ENCODE results near the gene SRPRB. TPM values are rescaled to one million over a fixed set of nuclear protein-coding genes. Genes with fewer than 3 reads are reported as not detected.

The SRPRB gene
- total RNA-seq, 2 experiments from 2014 or later: 128 to 131 TPM

DNA sequence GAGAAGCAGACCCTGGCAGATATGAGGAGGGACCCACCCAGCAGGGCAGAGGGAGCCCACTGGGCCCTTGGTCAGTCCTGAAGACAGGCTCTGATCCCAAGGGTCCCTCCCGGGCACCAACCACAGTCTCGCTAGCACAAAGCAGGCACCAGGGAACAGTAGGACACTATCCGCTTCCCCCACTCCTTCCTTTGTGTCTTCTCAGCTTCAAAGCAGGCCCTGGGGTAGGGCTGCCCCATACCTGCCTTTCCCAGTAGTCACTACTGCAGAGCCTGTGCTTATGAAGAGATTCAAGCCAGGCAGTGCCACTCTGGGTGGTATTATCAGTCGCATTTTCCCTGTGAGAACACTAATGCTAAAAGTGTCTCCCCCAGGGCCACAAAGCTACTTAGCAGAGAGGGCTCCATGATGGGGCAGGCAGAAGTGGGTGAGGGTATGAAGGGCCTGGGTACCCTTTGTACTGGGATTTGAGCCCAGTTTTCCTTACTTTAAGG lies 32.7 kb downstream of the SRPRB start:
- ChIA-PET POLR2A (no interaction called here), CTCF (no interaction called here)

DNA sequence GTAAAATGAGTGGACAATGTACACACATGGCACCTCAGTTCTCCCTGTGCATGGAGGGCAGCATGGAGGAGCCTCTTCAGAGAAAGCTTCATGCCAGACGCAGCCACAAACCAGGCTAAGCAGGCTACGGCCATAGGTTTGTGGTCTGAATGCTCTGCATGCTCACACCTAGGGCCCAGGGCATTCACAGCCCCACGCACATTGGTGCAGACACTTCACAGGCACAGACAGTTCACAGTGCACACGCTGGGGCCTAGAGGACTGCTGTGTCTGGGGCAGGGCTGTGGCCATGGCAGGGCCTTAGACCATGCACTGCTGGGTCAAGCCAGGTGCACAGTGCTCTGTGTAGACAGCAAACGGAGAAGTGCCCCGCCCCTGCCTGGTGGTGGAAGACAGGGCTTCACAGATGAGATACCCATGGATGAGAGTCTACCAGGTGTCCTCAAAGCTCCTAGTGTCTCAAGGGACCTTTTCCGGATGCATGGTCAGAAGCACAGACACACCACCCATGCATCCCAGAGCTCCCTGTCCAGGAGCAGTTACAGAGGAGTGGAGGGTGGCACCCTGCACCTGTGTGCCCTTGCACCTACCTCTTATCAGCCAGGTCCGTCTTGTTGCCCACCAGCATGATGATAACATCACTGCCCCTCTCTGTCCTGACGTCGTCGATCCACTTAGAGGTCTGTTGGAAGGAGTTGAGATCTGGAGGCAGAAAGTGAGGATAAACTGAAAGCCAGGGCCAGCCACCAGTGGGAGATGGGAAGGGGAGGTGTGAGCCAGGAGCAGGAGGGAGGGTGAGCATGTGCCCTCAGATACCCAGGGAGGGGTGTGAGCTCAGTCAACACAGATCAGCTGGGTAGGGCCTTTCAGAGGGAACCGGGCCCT lies 33.5 kb downstream of the SRPRB start:
- CTCF ChIA-PET: no interaction called here
- POLR2A ChIA-PET: no interaction called here

DNA sequence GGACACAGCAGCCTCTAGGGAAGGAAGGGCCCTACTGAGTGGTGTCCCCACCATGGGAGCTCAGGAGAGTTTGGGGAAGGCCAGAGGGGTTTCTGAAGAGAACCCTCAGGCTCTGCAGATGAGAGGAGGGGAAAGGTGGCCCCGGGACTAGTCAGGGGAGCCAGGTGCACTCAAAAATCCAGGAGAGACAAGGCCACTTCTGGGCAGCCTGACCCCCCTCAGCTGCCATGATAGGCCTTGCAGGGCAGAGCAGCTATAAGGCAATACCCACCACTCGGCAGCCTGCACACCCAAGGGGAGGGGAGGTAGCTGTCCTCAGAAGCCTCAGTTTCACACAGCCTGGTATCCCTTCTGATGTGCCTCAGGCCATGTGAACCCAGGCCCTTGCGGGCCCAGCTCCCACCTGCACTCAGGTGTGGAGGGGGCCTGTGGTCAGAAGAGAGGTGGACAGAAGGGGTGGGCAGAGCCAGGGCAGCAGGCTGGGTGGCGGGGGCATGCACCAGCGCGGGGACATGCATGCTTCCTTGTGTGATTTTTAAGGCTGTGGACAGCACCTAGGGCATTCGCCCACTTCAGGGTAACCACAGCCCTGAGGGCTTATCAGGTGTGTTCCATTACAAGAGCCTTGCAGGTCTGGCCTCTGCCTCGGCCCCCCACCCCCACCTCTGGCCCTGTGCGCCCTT lies 34.6 kb downstream of the SRPRB start:
- ChIA-PET POLR2A (no interaction called here), CTCF (no interaction called here)

DNA sequence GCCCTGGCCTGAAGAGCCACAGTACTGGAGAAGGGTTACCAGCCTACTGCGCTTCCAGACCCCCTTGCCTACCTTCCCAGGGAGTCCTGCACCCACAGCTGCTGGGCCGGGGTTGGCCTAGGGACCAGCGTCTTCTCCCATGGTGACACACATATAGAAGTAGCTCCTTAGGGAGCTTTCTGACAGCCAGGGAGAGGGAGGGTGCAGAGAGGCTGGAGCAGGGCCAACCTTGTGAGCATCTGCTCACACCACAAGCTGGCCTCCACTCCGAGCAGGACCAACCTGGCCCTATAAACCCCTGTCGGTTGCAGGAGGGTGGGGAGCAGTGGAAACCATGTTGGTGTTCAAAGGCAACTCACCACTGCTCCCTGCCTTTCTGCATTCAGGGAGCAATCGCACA lies 35.2 kb downstream of the SRPRB start:
- POLR2A ChIA-PET: no interaction called here
- CTCF ChIA-PET: no interaction called here

DNA sequence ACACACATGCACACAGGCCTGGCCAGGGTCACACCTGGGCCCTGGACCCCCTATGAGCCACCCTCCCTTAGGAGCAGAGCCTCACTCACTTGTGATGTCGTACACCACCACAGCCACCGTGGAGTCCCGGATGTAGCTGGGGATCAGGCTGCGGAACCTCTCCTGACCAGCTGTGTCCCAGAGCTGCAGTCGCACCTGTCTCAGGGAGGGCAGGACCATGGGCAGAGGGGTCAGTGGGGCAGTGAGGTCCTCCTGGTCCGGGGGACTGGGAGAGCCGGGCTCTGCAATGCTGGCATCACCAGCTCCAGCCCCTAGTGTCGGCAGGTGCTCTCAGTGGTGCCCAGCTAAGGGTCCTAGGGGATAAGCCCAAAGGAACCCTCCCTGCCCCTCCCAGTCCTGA lies 35.6 kb downstream of the SRPRB start:
- ChIA-PET POLR2A (no interaction called here), CTCF (no interaction called here)

DNA sequence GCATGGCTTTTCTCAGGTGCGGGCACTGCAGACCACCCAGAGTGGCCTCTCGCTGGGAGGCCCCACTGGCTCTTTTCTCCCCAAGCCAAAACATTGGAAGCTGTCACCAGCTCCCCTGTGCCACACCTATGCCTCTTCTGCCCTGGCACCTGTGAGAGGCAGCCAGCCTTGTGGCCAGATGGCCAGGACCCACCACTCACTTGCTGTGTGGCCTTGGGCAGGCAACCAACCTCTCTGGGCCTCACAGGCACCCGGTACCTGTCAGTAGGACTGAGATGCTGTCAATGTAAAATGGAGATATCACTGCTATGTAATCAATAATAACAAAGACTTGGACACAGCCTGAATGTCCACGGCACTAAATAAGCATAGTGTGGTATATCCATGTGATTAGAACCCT lies 36.5 kb downstream of the SRPRB start:
- CTCF ChIA-PET: no interaction called here
- POLR2A ChIA-PET: no interaction called here

DNA sequence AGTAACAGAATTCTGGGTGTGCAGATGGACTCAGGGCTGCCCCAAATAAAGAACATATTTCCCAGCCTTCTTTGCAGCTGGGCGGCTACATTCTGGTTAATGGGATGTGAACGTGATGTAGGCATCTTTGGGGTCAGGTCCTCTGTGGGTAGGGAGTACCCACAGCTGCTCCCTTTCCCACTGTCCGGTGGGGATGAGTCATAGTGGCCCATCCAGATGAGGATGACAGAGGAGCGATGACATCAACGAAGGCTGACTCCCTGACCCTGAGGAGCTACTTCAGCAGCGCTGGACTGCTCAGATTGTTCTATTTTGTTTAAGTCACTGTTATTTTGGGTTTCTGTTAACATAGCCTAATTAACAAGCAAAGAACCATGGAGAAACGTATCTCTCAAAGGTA lies 38.0 kb downstream of the SRPRB start:
- ChIA-PET CTCF (interaction anchor here (1.4 kb wide), 1 partner anchor 24 kb away, joined by 3 read pairs; no protein-coding TSS in a partner anchor), POLR2A (no interaction called here)

DNA sequence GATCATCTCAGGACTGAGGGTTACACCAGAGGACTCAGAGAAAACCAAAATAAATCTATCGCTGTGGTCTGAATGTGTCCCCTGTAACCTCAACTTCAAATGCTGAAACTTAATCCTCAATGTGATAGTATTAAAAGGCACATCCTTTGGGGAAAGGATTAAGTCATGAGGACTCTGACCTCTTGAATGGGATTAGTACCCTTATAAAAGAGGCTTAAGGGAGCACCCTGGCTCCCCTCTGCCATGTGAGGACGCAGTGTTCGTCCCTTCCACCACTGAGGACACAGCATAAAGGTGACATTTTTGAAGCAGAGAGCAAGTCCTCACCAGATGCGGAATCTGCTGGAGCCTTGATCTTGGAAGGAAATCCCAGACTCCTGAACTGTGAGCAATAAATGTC lies 39.5 kb downstream of the SRPRB start:
- CTCF ChIA-PET: interaction anchor here (1.4 kb wide), 1 partner anchor 25 kb away, joined by 3 read pairs; no protein-coding TSS in a partner anchor
- POLR2A ChIA-PET: no interaction called here

DNA sequence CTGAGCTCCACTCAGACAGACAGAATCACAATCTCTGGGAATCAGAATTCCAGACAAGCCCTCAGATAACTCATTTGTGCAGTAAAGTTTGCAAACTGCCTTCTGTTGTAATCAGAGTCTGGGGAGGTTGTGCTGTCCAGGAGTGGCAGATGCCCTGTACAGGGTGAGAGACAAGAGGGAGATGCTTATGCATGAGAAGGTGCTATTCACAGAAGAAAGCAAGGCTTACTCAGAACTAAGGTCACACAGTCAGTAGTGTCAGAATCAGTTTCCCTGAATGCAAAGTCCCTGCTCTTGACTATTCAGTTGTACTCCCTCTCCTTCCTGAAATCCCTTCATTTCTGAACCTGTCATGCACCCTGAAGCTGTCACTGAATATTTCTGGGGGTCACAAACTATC lies 43.7 kb downstream of the SRPRB start:
- ChIA-PET POLR2A (no interaction called here), CTCF (no interaction called here)

DNA sequence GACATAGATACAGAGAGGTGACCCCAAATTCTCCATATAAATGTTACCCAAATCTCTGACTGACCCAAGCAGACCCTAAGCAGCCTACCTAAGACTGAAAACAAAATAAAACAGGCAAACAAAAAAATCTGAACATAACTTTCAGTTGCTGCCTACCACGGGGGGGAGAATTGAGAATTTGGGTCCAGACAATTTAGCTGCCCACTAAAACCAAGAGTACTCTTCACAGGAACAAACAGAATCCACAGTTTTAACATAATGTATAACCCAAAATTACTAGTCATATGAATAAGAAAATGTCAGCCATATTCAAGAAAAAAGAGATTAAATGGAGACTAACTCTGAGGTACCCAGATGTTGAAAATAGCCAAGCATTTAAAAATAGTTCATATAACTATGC lies 44.4 kb downstream of the SRPRB start:
- ChIA-PET CTCF (no interaction called here), POLR2A (no interaction called here)

DNA sequence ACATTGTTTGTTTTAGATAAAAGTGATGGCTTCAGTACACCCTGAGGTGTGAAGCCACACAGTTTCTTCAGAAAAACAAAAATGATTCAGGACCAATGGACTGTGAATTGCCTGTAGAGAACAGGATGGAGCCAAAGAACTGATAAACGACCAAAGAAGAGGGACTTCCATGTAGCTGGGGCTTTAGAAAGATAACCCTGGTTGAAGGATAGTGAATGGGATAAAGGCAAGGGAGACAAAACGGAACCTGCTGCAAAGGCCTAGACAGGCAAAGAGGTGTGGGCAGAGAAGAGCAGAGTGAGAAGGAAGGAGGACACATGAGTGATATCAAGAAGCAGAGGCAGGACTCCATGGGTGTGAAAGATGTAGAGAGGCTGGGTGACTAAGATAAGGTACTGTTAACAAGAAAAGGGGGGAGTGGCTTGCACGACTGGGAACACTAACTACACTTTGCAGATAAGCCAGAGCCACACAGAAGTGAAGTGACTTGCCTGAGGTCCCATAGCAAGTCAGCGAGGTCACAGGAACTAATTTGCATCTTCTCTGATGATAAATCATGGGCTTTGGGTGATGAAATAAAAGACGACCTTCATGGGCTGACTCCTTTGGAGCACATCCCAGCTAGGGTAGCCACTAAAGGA lies 45.8 kb downstream of the SRPRB start:
- CTCF ChIA-PET: interaction anchor here (0.6 kb wide), 1 partner anchor 196 kb away, joined by 4 read pairs; no protein-coding TSS in a partner anchor
- POLR2A ChIA-PET: no interaction called here

DNA sequence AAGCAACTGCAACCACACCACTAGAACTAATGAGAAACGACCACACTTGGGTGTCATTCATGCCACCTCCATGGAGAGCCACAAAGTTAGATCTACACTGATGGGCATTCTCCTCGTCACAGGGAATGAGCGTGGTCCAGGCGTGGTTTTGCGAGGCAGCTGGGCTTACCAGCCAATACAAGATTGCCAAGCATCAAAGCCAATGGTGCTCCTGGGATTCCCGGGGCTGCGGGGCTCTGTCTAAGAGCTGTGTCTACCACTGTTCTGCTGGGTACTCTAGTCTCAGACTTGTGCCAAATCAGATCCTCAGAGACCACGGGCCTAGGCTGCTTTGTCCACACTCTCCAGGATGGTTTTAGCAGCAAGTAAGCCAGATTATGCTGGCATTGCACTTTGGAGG lies 46.3 kb downstream of the SRPRB start:
- POLR2A ChIA-PET: no interaction called here
- CTCF ChIA-PET: interaction anchor here (0.6 kb wide), 1 partner anchor 196 kb away, joined by 4 read pairs; no protein-coding TSS in a partner anchor

DNA sequence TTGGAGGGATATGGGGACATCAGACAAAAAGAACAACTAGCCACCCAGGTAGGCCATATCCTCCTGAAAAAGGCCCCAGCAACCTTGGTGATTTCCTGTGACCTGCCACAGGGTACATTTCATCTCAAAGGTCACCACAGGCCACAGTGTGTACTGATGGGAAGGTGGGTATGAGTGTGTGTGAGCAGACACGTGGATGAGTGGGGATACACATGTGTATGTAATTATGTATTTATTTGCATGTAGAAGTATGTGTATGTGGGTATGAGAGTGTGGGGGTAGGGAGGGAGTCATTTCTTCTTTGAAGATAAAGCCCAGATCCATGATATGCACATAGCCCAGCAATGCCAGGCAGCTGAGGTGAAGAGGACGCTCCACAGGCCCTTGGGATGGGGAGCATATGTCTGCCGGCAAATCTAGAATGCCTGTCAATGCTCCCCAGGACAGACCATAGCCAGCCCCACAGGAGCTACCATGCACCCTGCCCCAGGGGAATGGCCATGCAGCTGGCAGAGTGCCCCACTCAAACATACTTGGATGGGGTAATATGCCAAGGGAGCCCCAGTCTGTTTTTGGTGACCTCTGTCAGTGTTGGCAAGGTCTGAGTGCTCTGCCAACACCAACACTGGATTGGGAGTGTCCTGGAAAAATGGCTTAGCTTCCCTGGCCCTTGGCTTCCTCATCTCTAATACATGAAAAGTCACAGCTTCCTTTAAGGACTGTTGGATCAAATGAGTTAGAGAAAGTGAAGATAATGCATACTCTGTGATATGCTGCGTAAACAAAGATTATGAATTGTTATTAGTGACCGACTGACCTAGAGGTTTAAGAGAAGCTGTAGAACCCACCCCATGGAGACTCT lies 47.7 kb downstream of the SRPRB start:
- CTCF ChIA-PET: interaction anchor here (0.7 kb wide), 1 partner anchor 19 kb away, joined by 3 read pairs; no protein-coding TSS in a partner anchor
- POLR2A ChIA-PET: no interaction called here

DNA sequence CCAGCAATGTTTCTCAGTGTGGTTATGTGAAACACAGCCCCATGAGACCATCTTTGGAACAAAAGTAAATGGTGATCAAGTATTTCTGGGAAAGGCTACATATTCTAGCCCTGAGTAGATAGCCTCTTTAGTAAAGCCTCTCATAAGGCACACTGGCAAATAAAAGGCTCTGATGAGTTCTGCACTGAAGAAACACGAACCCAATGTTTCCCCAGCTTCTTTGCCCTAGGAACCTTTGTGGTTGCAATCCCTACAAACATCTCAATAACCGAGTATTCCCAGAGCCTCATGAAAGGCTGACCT lies 48.3 kb downstream of the SRPRB start:
- POLR2A ChIA-PET: no interaction called here
- CTCF ChIA-PET: no interaction called here

DNA sequence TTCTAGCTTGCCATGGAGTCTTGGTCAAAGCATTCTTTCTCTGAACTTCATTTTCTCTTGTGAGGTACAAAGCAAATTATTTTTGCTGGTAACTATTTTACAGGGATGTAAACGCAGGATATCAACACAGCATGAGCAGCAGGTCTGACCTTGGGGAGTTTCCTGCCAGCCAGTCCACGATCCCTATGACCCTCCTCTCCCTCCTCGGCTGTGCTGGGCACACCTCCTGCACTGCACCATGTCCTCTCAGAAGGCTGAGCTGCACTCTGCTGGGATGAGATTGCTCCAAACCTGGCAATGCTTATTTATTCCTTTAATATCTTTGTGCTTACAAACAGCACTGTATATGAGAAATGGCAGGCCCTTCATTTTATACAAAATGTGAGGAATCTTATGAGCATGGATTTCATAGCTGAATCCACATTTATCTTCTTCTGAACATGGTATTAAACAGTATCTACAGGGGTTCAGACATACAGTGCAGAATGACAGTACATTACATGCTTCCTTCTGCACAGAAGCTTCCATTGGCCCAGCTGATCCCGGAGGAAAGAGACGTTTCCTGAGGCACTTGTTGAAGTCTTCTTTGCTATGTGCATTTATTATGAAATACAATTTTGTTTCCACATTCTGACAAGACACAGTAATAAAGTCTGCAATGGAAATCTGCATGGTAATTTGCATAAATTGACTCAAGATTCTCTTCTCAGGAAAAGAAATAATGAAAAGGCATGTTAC lies 48.8 kb downstream of the SRPRB start:
- ChIA-PET CTCF (no interaction called here), POLR2A (no interaction called here)

DNA sequence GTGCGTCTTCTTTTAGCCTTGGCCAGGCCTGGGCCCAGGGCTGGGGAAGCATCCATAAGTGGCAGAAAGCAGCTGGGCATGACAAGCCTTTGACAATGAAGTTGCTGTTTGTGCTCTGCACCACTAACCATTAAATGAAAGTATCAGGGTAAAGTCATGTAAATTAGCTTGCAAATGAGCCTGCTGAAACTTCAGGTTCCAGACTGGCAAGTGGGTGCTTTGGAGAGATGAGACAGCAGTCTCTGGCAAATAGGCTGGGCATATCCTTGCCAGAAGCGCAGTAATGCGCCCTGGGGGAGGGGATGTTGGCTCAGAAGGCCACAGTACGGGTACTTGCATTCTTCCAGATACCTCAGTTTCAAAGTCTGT lies 49.4 kb downstream of the SRPRB start:
- CTCF ChIA-PET: no interaction called here
- POLR2A ChIA-PET: no interaction called here

DNA sequence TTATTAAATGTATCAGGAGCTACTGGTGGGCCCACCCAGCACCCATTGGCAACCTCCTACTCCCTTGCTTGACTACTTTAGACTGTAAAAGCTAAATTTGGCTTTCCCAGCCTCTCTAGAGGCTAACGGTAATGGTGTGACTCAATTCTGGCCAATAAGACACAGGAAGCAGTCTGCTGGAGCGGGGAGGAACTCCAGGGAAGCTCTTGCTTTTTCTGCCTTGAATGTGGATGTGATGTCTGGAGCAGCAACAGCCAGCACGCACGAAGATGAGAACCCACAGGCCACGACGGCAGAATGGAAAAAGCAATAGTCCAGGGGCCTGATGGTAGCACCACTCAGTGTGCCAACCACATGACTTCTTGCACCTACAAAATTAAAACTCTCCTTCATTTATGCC lies 50.2 kb downstream of the SRPRB start:
- ChIA-PET POLR2A (no interaction called here), CTCF (no interaction called here)

DNA sequence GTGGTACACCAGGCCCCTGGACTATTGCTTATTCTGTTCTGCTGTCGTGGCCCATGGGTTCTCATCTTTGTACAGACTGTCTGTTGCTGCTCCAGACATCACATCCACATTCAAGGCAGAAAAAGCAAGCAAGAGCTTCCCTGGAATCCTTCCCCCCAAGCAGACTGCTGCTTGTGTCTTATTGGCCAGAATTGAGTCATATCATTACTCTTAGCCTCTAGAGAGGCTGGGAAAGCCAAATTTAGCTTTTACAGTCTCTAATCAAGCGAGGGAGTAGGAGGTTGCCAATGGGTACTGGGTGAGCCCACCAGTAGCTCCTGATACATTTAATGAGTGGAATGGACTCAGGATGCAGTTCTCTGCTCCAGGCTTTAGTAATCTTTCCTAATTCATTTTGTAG lies 50.7 kb downstream of the SRPRB start:
- ChIA-PET POLR2A (no interaction called here), CTCF (no interaction called here)

DNA sequence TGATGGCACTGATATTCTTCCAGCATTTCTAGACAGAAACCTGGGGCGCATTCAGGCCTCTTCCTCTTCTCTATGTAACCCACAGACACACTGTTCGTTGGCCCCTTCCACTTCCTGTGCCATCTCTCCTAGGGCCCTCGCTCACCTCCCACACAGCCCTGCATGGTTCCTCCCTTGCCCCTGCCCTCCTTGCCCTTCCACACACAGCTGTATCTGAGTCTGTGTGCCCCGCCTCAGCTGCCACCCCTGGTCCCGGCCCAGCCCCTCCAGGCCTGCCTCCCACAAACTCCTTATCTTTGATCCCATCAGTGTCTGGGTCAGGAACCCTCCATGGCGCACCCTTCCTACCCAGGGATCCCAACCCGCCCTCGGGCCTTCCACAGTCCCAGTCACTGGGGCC lies 52.2 kb downstream of the SRPRB start:
- ChIA-PET POLR2A (no interaction called here), CTCF (no interaction called here)

Data from activated CD8-positive, alpha-beta memory T cell treated with anti-CD3 and anti-CD28 coated beads for 36 hours (primary cell).